ENCODE data around the gene TMEM98. TPM values are rescaled to one million over a fixed set of nuclear protein-coding genes. Genes with fewer than 3 reads are reported as not detected.

TMEM98 gene
- total RNA-seq, 1 donor from 2014 or later: 97.6 TPM

DNA sequence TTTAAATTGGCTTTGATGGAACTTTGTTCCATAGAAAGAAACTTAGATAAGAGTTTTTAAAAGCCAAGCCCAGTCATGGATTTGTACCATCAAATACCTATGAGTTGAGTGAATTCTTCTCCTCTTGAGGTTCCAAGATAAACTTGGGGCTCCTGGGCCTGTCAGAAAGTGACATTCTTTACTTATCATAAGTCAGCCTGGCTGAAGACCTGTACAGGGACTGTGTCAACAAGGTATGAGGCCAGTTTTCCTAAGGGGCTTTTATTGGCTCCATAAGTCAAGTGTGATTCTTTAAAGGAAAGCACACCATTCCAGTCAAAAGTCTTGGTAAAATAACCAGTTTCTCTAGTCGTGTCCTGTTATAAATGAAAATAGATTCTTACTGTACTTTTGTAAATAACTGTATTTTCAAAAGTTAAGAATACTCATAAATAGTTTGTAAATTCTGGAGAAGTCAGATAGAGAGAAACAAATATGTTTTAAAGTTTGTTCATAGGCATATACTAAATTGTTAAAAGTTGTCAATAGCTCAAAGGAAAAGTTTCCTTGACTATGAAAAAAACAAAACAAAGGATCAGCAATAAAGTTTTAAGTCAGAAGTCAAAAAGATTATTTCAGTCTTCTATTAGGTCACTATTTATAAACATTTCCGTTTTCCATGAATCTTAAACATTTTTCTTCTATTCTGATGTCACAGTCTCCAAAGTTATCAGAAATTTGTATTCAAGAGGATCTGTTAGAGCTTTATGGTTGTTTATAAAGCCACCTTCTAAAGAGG, 28.5 kb upstream of the TMEM98 start:
- DNase-seq (ENCODE audit: extremely low spot score, unreplicated experiment): no peak
- H3K9me3 Mint-ChIP-seq (ENCODE audit: unreplicated experiment): no peaks in the 10 kb centered on the region
- H3K4me1 Mint-ChIP-seq (ENCODE audit: unreplicated experiment): no peaks in the 10 kb centered on the region
- no peak overlapping the region for H3K4me3 Mint-ChIP-seq (ENCODE audit: unreplicated experiment)
- peaks cover 28% of the 10 kb centered on the region for H3K27me3 Mint-ChIP-seq (ENCODE audit: unreplicated experiment)
- no peak overlapping the region for H3K27ac Mint-ChIP-seq (ENCODE audit: unreplicated experiment)
- TF ChIP-seq, protein P1, sequence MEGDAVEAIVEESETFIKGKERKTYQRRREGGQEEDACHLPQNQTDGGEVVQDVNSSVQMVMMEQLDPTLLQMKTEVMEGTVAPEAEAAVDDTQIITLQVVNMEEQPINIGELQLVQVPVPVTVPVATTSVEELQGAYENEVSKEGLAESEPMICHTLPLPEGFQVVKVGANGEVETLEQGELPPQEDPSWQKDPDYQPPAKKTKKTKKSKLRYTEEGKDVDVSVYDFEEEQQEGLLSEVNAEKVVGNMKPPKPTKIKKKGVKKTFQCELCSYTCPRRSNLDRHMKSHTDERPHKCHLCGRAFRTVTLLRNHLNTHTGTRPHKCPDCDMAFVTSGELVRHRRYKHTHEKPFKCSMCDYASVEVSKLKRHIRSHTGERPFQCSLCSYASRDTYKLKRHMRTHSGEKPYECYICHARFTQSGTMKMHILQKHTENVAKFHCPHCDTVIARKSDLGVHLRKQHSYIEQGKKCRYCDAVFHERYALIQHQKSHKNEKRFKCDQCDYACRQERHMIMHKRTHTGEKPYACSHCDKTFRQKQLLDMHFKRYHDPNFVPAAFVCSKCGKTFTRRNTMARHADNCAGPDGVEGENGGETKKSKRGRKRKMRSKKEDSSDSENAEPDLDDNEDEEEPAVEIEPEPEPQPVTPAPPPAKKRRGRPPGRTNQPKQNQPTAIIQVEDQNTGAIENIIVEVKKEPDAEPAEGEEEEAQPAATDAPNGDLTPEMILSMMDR (IDR thresholded peaks at IDR 0.05): no peak
- H3K36me3 Mint-ChIP-seq (ENCODE audit: unreplicated experiment): no peaks in the 10 kb centered on the region

DNA sequence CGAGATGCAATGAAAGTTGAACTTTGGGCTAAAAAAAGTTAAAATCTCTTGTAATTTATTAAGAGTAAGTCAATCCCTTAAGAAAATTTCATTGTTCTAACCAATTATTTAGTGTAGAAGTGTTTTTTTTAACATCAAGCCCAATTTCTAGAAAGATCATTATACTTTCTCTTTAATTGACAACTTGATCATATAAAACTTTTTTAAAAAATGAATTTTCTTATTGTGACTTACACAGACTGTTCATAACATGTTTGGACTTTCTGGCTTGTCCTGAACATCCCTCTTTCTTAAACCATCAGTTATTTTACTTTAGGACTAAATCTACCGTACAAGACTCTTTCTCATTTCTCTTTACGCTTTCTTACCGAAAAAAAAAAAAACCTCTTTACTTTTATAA, 26.2 kb upstream of the TMEM98 start:
- H3K36me3 Mint-ChIP-seq (ENCODE audit: unreplicated experiment): no peaks in the 10 kb centered on the region
- H3K4me3 Mint-ChIP-seq (ENCODE audit: unreplicated experiment): no peak overlapping the region
- no peak overlapping the region for H3K27ac Mint-ChIP-seq (ENCODE audit: unreplicated experiment)
- DNase-seq (ENCODE audit: extremely low spot score, unreplicated experiment): no peak
- TF ChIP-seq, protein P1 (IDR thresholded peaks at IDR 0.05): no peak
- H3K27me3 Mint-ChIP-seq (ENCODE audit: unreplicated experiment): peaks cover 36% of the 10 kb centered on the region
- no peaks in the 10 kb centered on the region for H3K4me1 Mint-ChIP-seq (ENCODE audit: unreplicated experiment)
- H3K9me3 Mint-ChIP-seq (ENCODE audit: unreplicated experiment): no peaks in the 10 kb centered on the region

DNA sequence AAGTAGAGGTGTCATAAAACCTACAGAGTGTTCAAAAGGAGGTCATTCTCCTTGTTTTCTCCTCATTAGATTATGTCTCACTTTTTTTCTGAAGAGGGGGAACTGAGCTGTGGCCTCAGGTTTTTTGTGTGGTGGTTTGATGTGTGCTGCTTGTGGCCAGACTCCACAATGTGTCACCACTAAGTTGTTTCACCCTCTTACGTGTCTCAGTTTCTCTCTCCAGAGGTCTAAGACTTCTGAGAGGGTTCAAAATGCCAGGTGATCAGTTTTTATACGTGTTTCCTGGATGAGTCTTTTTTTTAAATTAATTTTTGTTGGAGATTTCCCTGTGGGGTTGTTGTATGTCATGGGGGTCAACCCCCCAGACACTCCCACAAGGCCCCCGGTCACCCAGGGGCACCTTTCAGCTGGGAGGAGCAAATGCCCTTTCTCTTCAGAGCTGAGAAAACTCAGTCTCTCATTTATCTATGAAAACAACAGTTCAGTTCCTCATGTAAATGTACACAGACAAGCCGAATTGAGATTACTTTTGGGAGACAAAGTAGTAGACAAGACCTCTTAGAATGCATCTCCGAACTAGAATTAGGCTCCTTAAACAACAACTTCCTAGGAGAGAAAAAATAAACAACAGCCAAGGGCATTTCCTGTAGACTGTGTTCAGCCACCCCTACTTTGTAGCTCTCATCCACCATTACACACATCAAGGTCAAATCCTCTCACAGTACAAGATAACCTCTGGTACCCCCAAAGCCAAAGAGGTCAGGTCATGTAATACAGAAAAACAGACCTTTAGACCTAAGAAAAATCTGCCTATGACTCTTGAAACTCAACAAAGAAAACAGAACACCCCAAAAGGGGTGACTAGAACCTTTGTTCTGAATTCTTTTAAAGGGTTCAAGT, 23.9 kb upstream of the TMEM98 start:
- Mint-ChIP-seq H3K9me3 (ENCODE audit: unreplicated experiment) (no peaks in the 10 kb centered on the region), H3K27ac (ENCODE audit: unreplicated experiment) (no peak overlapping the region), H3K36me3 (ENCODE audit: unreplicated experiment) (no peaks in the 10 kb centered on the region), H3K27me3 (ENCODE audit: unreplicated experiment) (peaks cover 21% of the 10 kb centered on the region), H3K4me3 (ENCODE audit: unreplicated experiment) (no peak overlapping the region), H3K4me1 (ENCODE audit: unreplicated experiment) (no peaks in the 10 kb centered on the region)
- TF ChIP-seq, protein P1 (IDR thresholded peaks at IDR 0.05): no peak
- no peak for DNase-seq (ENCODE audit: extremely low spot score, unreplicated experiment)

DNA sequence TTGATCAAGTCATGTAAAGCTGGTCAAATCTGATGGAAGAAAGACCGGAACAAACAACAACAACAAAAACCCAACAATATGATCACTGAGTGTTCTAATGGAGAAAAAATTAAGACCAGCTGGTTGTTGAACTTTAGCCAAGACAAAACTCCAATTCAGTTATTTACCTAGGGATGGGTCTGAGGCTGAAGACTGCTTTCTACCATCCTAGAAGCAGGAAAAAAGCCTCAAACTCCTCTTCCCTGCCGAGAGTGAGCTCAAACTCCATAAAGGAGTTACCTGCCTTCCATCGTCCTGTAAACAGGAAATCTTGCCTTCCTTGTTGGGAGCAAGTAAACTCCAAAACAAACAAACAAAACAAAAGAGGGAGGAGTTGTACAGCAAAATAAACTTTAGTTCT, 23.1 kb upstream of the TMEM98 start:
- TF ChIP-seq, protein P1 (IDR thresholded peaks at IDR 0.05): no peak
- Mint-ChIP-seq H3K4me1 (ENCODE audit: unreplicated experiment) (no peaks in the 10 kb centered on the region), H3K27me3 (ENCODE audit: unreplicated experiment) (peaks cover 14% of the 10 kb centered on the region), H3K27ac (ENCODE audit: unreplicated experiment) (no peak overlapping the region), H3K4me3 (ENCODE audit: unreplicated experiment) (no peak overlapping the region), H3K36me3 (ENCODE audit: unreplicated experiment) (no peaks in the 10 kb centered on the region), H3K9me3 (ENCODE audit: unreplicated experiment) (no peaks in the 10 kb centered on the region)
- no peak for DNase-seq (ENCODE audit: extremely low spot score, unreplicated experiment)

DNA sequence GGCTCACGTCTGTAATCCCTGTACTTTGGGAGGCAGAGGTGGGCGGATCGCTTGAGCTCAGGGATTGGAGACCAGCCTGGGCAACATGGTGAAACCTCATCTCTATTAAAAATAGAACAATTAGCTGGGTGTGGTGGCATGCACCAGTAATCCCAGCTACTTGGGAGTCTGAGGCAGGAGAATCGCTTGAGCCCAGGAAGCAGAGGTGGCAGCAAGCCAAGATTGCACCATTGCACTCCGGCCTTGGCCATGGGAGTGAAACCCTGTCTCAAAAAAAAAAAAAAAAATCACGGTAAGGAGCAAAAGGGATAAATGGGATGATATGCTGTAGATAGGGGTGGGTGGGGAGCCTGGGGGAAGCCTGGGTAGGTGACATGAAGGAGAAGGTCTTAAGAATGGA, 20.4 kb upstream of the TMEM98 start:
- no peak for DNase-seq (ENCODE audit: extremely low spot score, unreplicated experiment)
- H3K27me3 Mint-ChIP-seq (ENCODE audit: unreplicated experiment): peaks cover 14% of the 10 kb centered on the region
- no peak overlapping the region for H3K4me3 Mint-ChIP-seq (ENCODE audit: unreplicated experiment)
- TF ChIP-seq, protein P1 (IDR thresholded peaks at IDR 0.05): no peak
- H3K27ac Mint-ChIP-seq (ENCODE audit: unreplicated experiment): no peak overlapping the region
- H3K36me3 Mint-ChIP-seq (ENCODE audit: unreplicated experiment): no peaks in the 10 kb centered on the region
- peaks cover 7% of the 10 kb centered on the region for H3K4me1 Mint-ChIP-seq (ENCODE audit: unreplicated experiment)
- H3K9me3 Mint-ChIP-seq (ENCODE audit: unreplicated experiment): no peaks in the 10 kb centered on the region

All from osteocyte (in vitro differentiated cells).